ENCODE data around the gene WFS1. TPM values are rescaled to one million over a fixed set of nuclear protein-coding genes. Genes with fewer than 3 reads are reported as not detected.

WFS1 gene
- total RNA-seq, 1 experiment from 2014 or later, result 57.1 TPM

DNA sequence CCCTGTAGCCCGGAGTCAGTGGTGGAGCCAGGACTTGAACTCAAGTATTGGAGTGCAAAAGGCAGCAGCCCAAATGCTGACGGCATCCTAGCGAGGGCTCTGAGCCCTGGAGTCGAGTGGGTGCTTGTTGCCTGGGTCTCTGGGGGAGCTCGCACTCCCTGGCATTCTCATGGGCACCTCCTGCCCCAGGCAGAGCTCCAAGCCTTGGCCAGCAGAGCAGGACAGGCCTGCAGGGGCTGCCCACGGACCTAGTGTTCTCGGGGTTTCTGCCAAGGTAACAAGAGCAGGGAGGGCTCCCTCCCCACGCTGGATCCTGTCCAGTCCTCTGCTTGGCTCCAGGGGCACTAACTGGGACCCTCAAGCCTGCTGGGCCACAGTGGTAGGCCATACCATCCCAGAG lies 17.6 kb upstream of the WFS1 start:
- no peaks in the 10 kb centered on the region for H4K20me1 ChIP-seq (ENCODE audit: insufficient read depth)
- no peaks in the 10 kb centered on the region for H3K9me2 ChIP-seq (ENCODE audit: insufficient read depth)
- no peak overlapping the region for H3K4me3 ChIP-seq
- DNase-seq, result no peak
- no peak overlapping the region for H3K4me2 ChIP-seq
- H2AFZ ChIP-seq, result no peak overlapping the region
- peaks cover 36% of the 10 kb centered on the region; the same call in 1 of the 2 replicates for H3K27me3 ChIP-seq (ENCODE audit: insufficient read depth, low read depth)
- TF ChIP-seq EZH2 (IDR thresholded peaks at IDR 0.05; ENCODE audit: low read depth), result no peak
- H3K79me2 ChIP-seq (ENCODE audit: low read depth), result no peaks in the 10 kb centered on the region
- CTCF ChIA-PET, result interaction anchor here (1.0 kb wide), 1 partner anchor 15 kb away, joined by 3 read pairs; no protein-coding TSS in a partner anchor
- no peaks in the 10 kb centered on the region for H3K36me3 ChIP-seq (ENCODE audit: low read depth)
- no TSS peak for BruUV-seq (replicated peaks)
- no peak overlapping the region for H3K27ac ChIP-seq
- H3K4me1 ChIP-seq (replicated peaks; ENCODE audit: insufficient read depth), result no peaks in the 10 kb centered on the region
- H3K9me3 ChIP-seq (ENCODE audit: insufficient read depth, low read depth), result no peaks in the 10 kb centered on the region
- intact Hi-C loops (cut with micrococcal nuclease; ENCODE audit: unreplicated experiment), result no loop called here
- POLR2A ChIA-PET (ENCODE audit: unreplicated experiment), result no interaction called here
- H3F3A ChIP-seq (ENCODE audit: insufficient read depth, low read depth), result no peaks in the 10 kb centered on the region

DNA sequence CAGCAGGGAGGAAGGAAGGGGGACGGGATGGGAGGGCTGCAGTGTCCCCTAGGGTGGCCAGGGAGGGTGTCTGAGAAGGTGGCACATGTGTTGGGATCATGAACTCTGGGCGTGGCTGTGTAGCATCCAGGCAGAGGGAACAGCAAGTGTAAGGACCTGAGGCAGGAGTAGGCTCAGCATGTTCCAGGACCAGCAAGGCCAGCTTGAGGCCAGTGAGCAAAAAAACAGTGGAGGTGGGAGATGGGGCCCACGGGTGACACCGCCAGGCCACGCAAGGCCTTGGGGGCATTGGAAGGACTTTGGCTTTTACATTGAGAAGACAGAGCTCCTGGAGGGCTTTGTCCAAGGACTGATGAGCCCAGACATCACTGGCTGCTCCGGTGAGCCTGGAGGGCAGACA lies 16.5 kb upstream of the WFS1 start:
- Histone ChIP-seq H3K79me2 (ENCODE audit: low read depth) (no peaks in the 10 kb centered on the region), H3K36me3 (ENCODE audit: low read depth) (no peaks in the 10 kb centered on the region), H3K4me2 (no peak overlapping the region), H3K9me2 (ENCODE audit: insufficient read depth) (no peaks in the 10 kb centered on the region), H3K4me1 (replicated peaks; ENCODE audit: insufficient read depth) (no peaks in the 10 kb centered on the region), H4K20me1 (ENCODE audit: insufficient read depth) (no peaks in the 10 kb centered on the region), H2AFZ (no peak overlapping the region), H3K27ac (no peak overlapping the region), H3K27me3 (ENCODE audit: insufficient read depth, low read depth) (peaks cover 29% of the 10 kb centered on the region; the same call in 1 of the 2 replicates), H3K9me3 (ENCODE audit: insufficient read depth, low read depth) (no peaks in the 10 kb centered on the region), H3K4me3 (no peak overlapping the region), H3F3A (ENCODE audit: insufficient read depth, low read depth) (no peaks in the 10 kb centered on the region)
- ChIA-PET CTCF (interaction anchor here (0.5 to 0.6 kb wide), 2 partner anchors 36 to 460 kb away, joined by 3 to 4 read pairs; no protein-coding TSS in a partner anchor), POLR2A (ENCODE audit: unreplicated experiment) (no interaction called here)
- TF ChIP-seq EZH2 (IDR thresholded peaks at IDR 0.05; ENCODE audit: low read depth), result no peak
- TF ChIP-seq, protein P1, sequence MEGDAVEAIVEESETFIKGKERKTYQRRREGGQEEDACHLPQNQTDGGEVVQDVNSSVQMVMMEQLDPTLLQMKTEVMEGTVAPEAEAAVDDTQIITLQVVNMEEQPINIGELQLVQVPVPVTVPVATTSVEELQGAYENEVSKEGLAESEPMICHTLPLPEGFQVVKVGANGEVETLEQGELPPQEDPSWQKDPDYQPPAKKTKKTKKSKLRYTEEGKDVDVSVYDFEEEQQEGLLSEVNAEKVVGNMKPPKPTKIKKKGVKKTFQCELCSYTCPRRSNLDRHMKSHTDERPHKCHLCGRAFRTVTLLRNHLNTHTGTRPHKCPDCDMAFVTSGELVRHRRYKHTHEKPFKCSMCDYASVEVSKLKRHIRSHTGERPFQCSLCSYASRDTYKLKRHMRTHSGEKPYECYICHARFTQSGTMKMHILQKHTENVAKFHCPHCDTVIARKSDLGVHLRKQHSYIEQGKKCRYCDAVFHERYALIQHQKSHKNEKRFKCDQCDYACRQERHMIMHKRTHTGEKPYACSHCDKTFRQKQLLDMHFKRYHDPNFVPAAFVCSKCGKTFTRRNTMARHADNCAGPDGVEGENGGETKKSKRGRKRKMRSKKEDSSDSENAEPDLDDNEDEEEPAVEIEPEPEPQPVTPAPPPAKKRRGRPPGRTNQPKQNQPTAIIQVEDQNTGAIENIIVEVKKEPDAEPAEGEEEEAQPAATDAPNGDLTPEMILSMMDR (conservative IDR thresholded peaks at IDR 0.05), result no peak
- DNase-seq, result no peak
- intact Hi-C loops (cut with micrococcal nuclease; ENCODE audit: unreplicated experiment), result no loop called here
- BruUV-seq (replicated peaks), result no TSS peak

DNA sequence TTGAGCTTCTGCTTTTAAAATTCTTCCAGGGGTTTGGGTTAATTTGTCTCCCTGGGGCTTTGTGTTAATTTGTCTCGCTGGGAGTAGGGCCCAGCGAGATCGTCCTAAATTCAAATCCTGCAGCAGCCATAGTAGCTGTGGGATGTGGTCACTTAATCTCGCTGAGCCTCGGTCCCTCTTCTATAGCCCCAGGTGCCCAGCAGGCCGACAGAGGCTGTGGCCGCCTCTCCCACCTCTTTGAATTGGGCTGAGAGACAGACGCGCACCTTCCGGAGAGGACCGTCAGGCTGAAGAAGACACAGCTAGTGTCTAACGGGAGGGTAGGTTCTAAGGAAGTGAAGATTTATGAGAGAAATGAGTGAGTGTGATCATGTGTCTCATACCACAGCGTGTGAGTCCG lies 15.7 kb upstream of the WFS1 start:
- H2AFZ ChIP-seq, result no peak overlapping the region
- H3K9me2 ChIP-seq (ENCODE audit: insufficient read depth), result no peaks in the 10 kb centered on the region
- no peaks in the 10 kb centered on the region for H3K79me2 ChIP-seq (ENCODE audit: low read depth)
- H3K27me3 ChIP-seq (ENCODE audit: insufficient read depth, low read depth), result peaks cover 21% of the 10 kb centered on the region; the same call in 1 of the 2 replicates
- no peaks in the 10 kb centered on the region for H4K20me1 ChIP-seq (ENCODE audit: insufficient read depth)
- intact Hi-C loops (cut with micrococcal nuclease; ENCODE audit: unreplicated experiment), result no loop called here
- ChIA-PET CTCF (interaction anchor here (0.6 kb wide), 1 partner anchor 242 kb away, joined by 3 read pairs; no protein-coding TSS in a partner anchor), POLR2A (ENCODE audit: unreplicated experiment) (no interaction called here)
- TF ChIP-seq, protein P1 (conservative IDR thresholded peaks at IDR 0.05), result no peak
- no peak for TF ChIP-seq EZH2 (IDR thresholded peaks at IDR 0.05; ENCODE audit: low read depth)
- H3K4me2 ChIP-seq, result no peak overlapping the region
- H3K9me3 ChIP-seq (ENCODE audit: insufficient read depth, low read depth), result no peaks in the 10 kb centered on the region
- no peak overlapping the region for H3K27ac ChIP-seq
- H3K4me1 ChIP-seq (replicated peaks; ENCODE audit: insufficient read depth), result no peaks in the 10 kb centered on the region
- BruUV-seq (replicated peaks), result no TSS peak
- no peaks in the 10 kb centered on the region for H3K36me3 ChIP-seq (ENCODE audit: low read depth)
- H3F3A ChIP-seq (ENCODE audit: insufficient read depth, low read depth), result no peaks in the 10 kb centered on the region
- H3K4me3 ChIP-seq, result no peak overlapping the region
- no peak for DNase-seq

DNA sequence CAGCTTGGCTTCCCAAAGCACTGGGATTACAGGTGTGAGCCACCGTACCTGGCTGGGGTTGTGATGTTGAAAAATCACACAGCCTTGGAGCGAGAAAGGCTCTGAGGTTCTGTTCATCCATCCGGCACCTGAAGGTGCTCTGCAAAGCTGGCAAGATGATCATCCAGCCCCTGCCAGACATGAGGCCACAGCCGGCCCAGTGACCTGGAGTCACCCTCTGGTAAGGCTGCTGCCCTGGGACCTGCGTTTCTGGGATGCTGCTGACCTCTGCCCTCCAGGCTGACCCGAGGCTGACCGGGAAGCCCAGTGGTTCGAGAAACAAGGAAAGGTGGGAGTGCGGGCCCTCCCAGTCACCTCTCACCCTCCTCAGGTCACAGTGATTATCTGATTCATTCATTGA lies 13.5 kb upstream of the WFS1 start:
- Histone ChIP-seq H3K4me2 (no peak overlapping the region), H3K9me2 (ENCODE audit: insufficient read depth) (no peaks in the 10 kb centered on the region), H3K27ac (no peak overlapping the region), H3K4me3 (no peak overlapping the region), H2AFZ (no peak overlapping the region), H3K9me3 (ENCODE audit: insufficient read depth, low read depth) (no peaks in the 10 kb centered on the region), H3K36me3 (ENCODE audit: low read depth) (no peaks in the 10 kb centered on the region), H3K4me1 (replicated peaks; ENCODE audit: insufficient read depth) (no peaks in the 10 kb centered on the region), H3K27me3 (ENCODE audit: insufficient read depth, low read depth) (peaks cover 13% of the 10 kb centered on the region; the same call in 1 of the 2 replicates), H3F3A (ENCODE audit: insufficient read depth, low read depth) (no peaks in the 10 kb centered on the region), H4K20me1 (ENCODE audit: insufficient read depth) (no peaks in the 10 kb centered on the region), H3K79me2 (ENCODE audit: low read depth) (no peaks in the 10 kb centered on the region)
- TF ChIP-seq, protein P1 (conservative IDR thresholded peaks at IDR 0.05), result no peak
- no peak for TF ChIP-seq EZH2 (IDR thresholded peaks at IDR 0.05; ENCODE audit: low read depth)
- POLR2A ChIA-PET (ENCODE audit: unreplicated experiment), result no interaction called here
- intact Hi-C loops (cut with micrococcal nuclease; ENCODE audit: unreplicated experiment), result no loop called here
- CTCF ChIA-PET, result interaction anchor here (0.7 kb wide), 1 partner anchor 220 kb away, joined by 3 read pairs; no protein-coding TSS in a partner anchor
- no peak for DNase-seq
- no TSS peak for BruUV-seq (replicated peaks)
